OCI-LY1 (cell line): ENCODE data around the gene HUNK.

ENCODE experiments used
- H2AFZ ChIP-seq: fragments of 200-600 bp; sonication (generic), shearing (Covaris generic); 2 replicates; pipeline ENCODE4 v1.6.0; 2014; ENCODE audit warnings: antibody characterized with exemption, mild to moderate bottlenecking, low read length
- H3F3A ChIP-seq: fragments of 200-600 bp; sonication (generic), shearing (Covaris generic); 2 replicates; pipeline ENCODE4 v1.6.0; 2014; ENCODE audit warnings: mild to moderate bottlenecking, antibody characterized with exemption, low read length, moderate library complexity; ENCODE audit not compliant: insufficient read depth
- H3K27ac ChIP-seq: fragments of 200-600 bp; sonication (generic); 2 replicates; pipeline ENCODE4 v1.5.1; 2014; ENCODE audit warnings: low read length, mixed run types, mild to moderate bottlenecking, low read depth; ENCODE audit not compliant: poor library complexity, severe bottlenecking
- H3K27me3 ChIP-seq: fragments of 200-600 bp; sonication (generic); 2 replicates; pipeline ENCODE4 v1.6.0; 2014; ENCODE audit warnings: antibody characterized with exemption, mild to moderate bottlenecking, low read length, moderate library complexity; ENCODE audit not compliant: insufficient read depth
- H3K36me3 ChIP-seq: fragments of 200-600 bp; sonication (generic); 2 replicates; pipeline ENCODE4 v1.6.1; 2014; ENCODE audit warnings: mild to moderate bottlenecking, antibody characterized with exemption, low read length, moderate library complexity, mixed read lengths; ENCODE audit not compliant: insufficient read depth
- H3K4me1 ChIP-seq: fragments of 200-600 bp; sonication (generic); 2 replicates; pipeline ENCODE4 v1.5.1; 2014; ENCODE audit warnings: mild to moderate bottlenecking, low read length, moderate library complexity; ENCODE audit not compliant: insufficient read depth, severe bottlenecking
- H3K4me2 ChIP-seq: fragments of 200-600 bp; sonication (generic), shearing (Covaris generic); 2 replicates; pipeline ENCODE4 v1.6.1; 2014; ENCODE audit warnings: low read length
- H3K4me3 ChIP-seq: fragments of 200-600 bp; sonication (generic); 2 replicates; pipeline ENCODE4 v1.5.1; 2014; ENCODE audit warnings: low read length, low read depth, mild to moderate bottlenecking, mixed read lengths; ENCODE audit not compliant: poor library complexity, severe bottlenecking
- H3K79me2 ChIP-seq: fragments of 200-600 bp; shearing (Covaris generic); 2 replicates; pipeline ENCODE4 v1.6.1; 2016; ENCODE audit warnings: mixed run types, low read length, mixed read lengths; ENCODE audit not compliant: insufficient read depth
- H3K9ac ChIP-seq: fragments of 200-600 bp; sonication (generic), shearing (Covaris generic); 2 replicates; pipeline ENCODE4 v1.6.1; 2014; ENCODE audit warnings: mild to moderate bottlenecking, low read length, mixed read lengths
- H3K9me2 ChIP-seq: fragments of 200-600 bp; sonication (generic), shearing (Covaris generic); 2 replicates; pipeline ENCODE4 v1.6.1; 2014; ENCODE audit warnings: low read depth, mild to moderate bottlenecking, low read length, mixed read lengths
- H3K9me3 ChIP-seq: fragments of 200-600 bp; shearing (Covaris generic); 2 replicates; pipeline ENCODE4 v1.6.1; 2014; ENCODE audit warnings: low read length, mixed read lengths
- H4K20me1 ChIP-seq: fragments of 200-600 bp; sonication (generic), shearing (Covaris generic); 2 replicates; pipeline ENCODE4 v1.6.0; 2016; ENCODE audit warnings: mild to moderate bottlenecking, low read length; ENCODE audit not compliant: insufficient read depth
- EZH2 ChIP-seq: fragments of 200-600 bp; sonication (generic), shearing (Covaris generic); IDR thresholded peaks from 2 replicates; pipeline ENCODE4 v1.8.0; 2017; ENCODE audit warnings: borderline replicate concordance, mixed run types, mild to moderate bottlenecking, antibody characterized with exemption, low read length, moderate library complexity, mixed read lengths
- TF ChIP-seq, protein P1 (sequence below): fragments of 200-600 bp; sonication (generic), shearing (Covaris generic); IDR thresholded peaks from 2 replicates; pipeline ENCODE4 v1.5.1; 2017; ENCODE audit warnings: mild to moderate bottlenecking, antibody characterized with exemption, low read length, moderate library complexity, mixed read lengths

Gene HUNK

DNA sequence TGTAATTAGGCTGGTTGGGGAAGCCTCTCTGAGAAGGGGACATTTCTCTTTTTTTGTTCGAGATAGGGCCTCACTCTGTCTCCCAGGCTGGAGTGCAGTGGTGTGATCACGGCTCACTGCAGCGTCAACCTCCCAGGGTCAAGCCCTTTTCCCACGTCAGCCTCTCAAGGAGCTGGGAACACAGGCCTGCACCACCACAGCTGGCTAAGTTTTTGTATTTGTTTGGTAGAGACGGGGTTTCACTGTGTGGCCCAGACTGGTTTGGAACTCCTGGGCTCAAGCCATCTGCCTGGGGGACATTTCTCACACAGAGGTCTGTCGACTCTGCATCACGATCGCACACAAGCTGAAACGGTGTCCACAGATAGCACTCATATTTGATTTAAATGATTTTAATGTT lies 39.7 kb downstream of the HUNK start:
- Histone ChIP-seq H3K27ac (no peak overlapping the region), H3K4me3 (no peak overlapping the region), H3K9me3 (no peaks in the 10 kb centered on the region), H3K4me1 (no peaks in the 10 kb centered on the region), H3K9me2 (no peaks in the 10 kb centered on the region), H3K79me2 (no peaks in the 10 kb centered on the region), H4K20me1 (no peaks in the 10 kb centered on the region), H2AFZ (no peak overlapping the region), H3K36me3 (no peaks in the 10 kb centered on the region), H3F3A (no peaks in the 10 kb centered on the region), H3K4me2 (no peak overlapping the region), H3K9ac (no peak overlapping the region), H3K27me3 (no peaks in the 10 kb centered on the region)
- TF ChIP-seq, protein P1, sequence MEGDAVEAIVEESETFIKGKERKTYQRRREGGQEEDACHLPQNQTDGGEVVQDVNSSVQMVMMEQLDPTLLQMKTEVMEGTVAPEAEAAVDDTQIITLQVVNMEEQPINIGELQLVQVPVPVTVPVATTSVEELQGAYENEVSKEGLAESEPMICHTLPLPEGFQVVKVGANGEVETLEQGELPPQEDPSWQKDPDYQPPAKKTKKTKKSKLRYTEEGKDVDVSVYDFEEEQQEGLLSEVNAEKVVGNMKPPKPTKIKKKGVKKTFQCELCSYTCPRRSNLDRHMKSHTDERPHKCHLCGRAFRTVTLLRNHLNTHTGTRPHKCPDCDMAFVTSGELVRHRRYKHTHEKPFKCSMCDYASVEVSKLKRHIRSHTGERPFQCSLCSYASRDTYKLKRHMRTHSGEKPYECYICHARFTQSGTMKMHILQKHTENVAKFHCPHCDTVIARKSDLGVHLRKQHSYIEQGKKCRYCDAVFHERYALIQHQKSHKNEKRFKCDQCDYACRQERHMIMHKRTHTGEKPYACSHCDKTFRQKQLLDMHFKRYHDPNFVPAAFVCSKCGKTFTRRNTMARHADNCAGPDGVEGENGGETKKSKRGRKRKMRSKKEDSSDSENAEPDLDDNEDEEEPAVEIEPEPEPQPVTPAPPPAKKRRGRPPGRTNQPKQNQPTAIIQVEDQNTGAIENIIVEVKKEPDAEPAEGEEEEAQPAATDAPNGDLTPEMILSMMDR = no peak
- TF ChIP-seq EZH2 = no peak

DNA sequence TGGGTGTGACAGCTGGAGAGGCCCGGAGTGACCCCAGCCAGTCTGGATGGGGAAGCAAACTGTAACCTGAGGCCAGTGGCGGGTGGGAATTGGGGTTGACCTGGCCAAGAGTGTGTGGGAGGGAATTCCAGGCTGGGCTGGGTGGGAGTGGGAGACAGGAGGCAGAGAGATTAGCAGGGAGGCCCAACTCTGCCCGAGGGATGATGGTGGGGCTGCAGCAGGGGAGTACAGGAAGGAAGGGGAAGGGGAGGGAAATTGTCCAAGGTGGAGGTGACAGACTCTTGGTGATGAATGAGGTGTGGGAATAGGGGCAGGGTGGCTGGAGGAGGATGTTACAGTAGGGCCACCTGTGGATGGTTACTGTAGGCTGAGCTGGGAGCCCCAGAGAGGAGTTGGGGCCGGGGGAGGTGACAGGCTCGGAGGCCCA lies 40.4 kb downstream of the HUNK start:
- no peaks in the 10 kb centered on the region for H3K27me3 ChIP-seq

DNA sequence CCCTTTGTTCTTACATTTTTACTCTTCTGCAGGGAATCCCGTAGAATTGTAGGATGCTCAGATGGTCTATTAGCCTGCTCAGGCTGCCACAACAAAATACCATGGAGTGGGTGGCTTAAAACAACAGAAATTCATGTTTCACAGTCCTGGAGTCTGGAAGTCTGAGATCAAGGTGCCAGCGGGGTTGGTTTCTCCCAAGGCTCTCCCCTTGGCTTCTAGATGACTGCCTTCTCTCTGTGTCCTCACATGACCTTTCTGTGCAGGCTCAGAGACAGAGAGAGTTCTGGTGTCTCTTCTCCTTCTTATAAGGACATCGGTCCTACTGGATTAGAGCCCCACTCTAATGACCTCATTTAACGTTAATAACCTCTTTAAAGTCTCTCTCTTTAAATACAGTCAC lies 41.7 kb downstream of the HUNK start:
- Histone ChIP-seq H2AFZ (no peak overlapping the region), H3K27me3 (no peaks in the 10 kb centered on the region; the same call in 1 of the 2 replicates), H3K27ac (no peak overlapping the region), H3K9ac (no peak overlapping the region), H3K4me3 (no peak overlapping the region), H3K79me2 (no peaks in the 10 kb centered on the region), H3K4me2 (no peak overlapping the region), H3K4me1 (no peaks in the 10 kb centered on the region), H3K9me3 (no peaks in the 10 kb centered on the region), H3F3A (no peaks in the 10 kb centered on the region), H3K9me2 (no peaks in the 10 kb centered on the region), H4K20me1 (no peaks in the 10 kb centered on the region), H3K36me3 (no peaks in the 10 kb centered on the region)
- TF ChIP-seq EZH2 = no peak
- TF ChIP-seq, protein P1 = no peak

More for the DNA sequence above, 40.4 kb downstream of the HUNK start:
- Histone ChIP-seq H3F3A (no peaks in the 10 kb centered on the region), H3K9me2 (no peaks in the 10 kb centered on the region), H2AFZ (no peak overlapping the region), H3K9ac (no peak overlapping the region), H3K4me1 (no peaks in the 10 kb centered on the region), H3K36me3 (no peaks in the 10 kb centered on the region), H3K4me2 (no peak overlapping the region), H3K4me3 (no peak overlapping the region), H4K20me1 (no peaks in the 10 kb centered on the region), H3K79me2 (no peaks in the 10 kb centered on the region), H3K9me3 (no peaks in the 10 kb centered on the region), H3K27ac (no peak overlapping the region)
- TF ChIP-seq, protein P1 = no peak
- TF ChIP-seq EZH2 = no peak
